AG08395 (cell line): Measurements from ENCODE around the gene BBS9.

ENCODE experiments used
- DNase-seq: peaks from one replicate; pipeline ENCODE4 v3.0.0; 2012; ENCODE audit warnings: mixed read lengths, low spot score

BBS9 gene

DNA sequence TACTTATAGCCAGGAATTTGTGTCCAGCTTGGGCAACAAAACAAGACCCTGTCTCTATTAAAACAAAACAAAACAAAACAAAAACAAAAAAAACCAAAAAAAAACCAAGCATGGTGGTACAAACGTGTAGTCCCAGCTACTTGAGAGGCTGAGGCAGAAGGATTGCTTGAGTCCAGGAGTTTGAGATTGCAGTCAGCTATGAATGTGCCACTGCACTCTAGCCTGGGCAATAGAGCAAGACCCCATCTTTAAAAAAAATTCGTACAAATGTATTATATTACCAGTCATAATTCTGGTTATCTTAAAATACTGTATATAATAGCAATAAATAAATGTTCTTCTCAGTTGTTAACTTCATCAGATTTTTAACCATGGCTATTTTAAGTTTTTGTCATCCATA is 2.3 kb upstream of the BBS9 start:
- DNase-seq: no peak

DNA sequence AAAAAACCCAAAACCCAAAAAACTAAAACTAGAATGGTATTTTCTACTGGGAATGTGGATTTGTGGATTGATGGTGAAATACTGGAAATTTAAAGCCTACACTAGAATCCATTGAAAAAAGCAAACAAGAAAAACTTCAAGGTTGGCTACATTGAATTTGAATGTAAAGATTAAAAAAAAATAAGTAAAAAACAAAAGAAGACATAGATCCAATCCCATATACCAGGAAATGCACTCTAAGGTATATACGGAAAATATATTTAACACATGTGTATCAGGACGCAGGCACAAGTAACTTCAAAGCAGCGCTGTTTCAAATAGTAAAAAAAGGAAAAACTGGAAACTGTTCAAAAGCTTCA is 754 bp upstream of the BBS9 start:
- no peak for DNase-seq

DNA sequence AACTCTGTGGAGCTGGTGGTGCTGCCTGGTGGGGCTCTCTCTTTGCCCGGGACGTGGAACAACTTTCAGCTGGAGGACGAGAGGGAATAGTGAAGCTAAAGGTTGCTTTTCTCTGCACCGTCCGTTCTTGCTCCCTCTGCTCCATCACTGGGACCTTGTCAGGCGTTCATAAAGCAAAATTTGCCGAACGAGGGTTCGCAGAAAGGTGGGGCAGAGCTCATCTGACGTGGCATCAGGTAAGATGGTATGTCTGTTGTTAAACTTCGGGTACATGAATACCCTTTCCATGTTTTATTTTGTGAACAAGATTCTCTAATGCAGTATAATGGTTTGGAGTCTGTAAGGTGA is 416 bp downstream of the BBS9 start:
- DNase-seq: no peak

DNA sequence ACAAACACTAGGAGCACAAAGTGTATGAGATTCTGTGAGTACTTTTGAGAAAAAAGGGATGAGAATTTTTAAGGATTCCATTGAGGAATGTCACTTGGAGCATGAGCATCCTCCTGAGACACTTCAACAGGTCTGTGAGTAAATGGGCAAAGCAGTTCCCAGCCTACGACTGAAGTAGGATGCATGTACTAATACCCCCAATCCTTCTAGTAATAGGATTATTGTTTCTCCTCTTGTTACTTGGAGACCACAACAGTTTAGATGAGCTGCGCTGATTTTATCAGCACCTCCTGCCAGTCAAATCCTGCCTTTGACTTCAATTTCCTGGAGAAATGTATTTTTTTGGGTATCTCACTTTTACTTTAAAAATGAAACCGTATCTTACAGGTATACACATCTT is 820 bp downstream of the BBS9 start:
- peak; percentile 31 for DNase-seq

DNA sequence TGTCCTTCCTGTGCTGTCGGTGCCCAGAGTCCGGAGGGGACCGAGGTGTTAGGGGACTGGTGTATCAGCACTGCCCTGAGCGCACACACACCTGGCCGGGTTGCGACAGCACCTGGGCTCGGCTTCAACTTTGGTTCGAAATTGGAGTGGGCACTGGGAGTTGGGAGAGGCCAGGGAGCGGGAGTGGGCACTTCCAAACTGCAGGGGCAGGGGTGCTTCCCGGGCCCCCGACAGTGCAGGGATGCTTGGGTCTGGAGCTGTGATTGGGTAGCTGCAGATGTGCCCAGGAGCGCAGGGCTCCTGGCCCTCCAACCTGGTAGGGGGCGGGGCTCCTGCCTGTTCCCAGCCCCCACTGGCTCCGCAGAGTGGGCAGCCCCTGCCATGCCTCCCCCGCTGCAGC is 7.7 kb downstream of the BBS9 start:
- DNase-seq: no peak

DNA sequence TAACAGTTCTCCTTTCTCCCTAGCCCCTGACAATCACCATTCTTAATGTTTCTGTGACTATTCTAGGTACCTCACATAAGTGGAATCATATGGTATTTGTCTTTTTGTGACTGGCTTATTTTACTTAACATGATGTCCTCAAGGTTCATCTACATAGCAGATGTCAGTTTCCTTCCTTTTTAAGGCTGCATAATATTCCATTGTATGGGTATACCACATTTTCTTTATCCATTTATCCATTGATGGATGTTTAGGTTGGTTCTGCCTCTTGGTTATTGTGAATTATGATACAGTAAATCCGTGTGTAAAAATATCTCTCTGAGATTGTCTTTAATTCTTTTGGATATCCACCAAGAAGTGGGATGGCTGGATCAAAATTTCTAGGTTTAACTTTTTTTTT is 13.2 kb downstream of the BBS9 start:
- no peak for DNase-seq

DNA sequence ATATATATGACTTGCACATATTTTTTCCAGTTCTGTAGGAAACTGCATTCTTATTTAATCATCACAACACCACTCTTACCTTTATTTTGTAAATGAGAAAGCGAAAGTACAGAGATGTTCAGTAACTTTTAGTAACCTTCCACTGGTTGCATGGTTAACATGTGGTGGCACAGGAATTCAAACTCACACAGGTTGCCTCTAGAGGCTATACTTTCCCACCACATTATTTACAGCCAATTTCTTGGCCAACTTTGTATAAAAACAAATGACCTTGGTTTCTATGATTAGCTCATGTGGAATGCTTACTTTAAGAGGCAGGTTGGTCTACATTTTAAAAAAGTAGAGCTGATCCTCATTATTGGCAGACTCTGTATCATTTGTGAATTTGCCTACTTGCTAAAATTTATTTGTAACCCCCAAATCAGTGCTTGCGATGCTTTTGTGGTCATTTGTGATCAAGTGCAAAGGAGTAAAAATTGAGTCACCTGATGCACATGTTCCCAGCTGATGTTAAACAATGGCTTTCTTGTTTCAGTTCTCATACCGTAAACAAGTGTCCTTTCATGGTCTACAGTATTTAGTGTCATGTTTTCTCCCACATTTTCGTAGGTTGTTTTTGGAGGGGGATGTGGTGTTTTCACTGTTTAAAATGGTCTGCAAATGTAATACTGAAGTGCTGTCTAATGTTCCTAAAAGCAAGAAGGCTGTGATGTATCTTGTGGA is 14.8 kb downstream of the BBS9 start:
- no peak for DNase-seq

DNA sequence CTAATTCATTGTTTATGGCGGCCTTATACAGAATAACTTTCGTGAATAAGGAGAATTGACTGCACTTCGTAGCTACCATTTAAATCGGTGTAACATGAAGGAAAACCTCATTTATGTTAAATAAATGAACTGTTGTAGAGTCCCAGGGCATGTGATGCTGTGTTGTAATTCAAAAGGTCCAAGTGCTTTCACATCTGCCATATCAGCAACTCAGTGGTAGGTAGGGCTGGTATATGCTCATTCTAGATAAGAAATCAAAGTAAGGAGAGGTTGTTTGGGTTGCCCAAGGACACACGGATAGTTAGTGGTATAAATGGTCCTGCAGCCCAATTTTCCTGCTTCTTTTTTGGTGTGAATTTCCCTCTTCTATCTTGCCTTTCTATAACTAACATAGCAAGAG is 15.8 kb downstream of the BBS9 start:
- DNase-seq: no peak

DNA sequence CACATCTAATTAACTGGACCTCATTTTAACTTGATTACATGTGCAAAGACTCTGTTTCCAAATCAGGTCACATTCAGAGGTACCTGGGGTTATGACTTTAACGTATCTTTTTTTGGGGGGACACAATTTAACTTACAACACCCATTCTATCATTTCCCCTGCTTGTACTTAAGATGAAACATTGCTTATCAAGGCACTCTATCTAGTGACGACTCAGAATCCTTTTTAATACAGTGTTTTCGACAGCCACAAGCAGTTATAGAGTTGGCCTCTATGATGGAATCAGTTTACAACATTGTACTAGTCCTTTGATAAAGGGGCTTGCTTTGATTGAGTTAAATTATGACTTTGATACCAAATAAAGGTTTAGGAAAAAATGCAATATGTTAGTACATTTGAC is 22.7 kb downstream of the BBS9 start:
- DNase-seq: no peak

DNA sequence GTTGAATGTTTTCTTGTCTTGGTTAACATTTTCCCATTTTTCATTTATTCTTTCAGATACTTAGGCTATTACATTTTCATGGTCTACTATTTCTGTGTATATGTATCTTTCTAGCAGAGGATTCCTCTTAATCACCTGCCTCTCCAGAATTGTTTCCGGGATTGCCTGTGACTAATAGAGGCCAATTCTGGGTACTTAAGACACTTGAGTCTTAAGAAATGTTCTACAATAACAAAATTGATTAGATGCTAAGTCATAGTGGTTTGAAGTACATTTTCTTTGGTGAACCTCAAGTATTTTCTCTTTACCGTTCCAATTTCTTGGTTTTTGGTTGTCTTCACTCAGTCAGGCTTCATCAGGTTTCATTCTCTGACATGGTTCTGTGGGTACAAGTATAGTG is 26.4 kb downstream of the BBS9 start:
- no peak for DNase-seq

DNA sequence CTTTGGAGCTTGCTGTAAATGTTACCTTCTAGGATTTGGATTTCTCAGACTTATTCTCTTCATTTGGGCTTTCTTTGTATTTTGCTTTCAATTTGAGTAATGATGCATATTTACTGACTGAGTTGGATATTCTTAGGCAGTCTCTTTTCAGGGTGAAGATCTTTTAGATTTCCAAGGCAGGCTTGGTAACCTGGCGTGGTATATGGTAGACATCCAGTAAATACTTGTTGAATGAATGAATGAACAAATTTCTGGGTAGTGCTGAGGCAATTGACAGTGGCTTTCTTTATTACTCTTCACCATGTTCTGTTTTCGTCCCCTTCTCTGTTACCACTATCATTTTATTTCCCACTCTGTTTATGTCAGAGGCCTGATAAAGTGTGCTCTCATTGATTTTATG is 27.1 kb downstream of the BBS9 start:
- no peak for DNase-seq

DNA sequence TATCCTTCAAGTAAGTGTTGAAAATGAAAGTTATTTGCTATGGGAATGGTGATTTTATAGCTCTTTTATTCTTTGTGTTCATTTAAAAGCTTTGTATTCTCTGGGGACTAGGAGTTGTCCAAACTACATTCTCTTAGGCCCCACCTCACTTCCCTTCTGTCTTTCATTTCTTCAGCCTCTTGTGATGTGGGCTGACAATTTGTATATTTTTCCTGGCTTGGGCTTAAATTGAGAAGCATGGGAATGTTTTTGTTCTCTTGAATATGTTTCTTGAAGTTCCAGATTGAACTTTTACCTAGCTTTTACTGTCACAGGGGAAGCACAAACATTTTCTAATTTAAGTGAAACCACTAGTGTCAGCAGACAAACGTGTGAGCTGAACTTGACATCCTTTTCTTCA is 27.9 kb downstream of the BBS9 start:
- DNase-seq: no peak

DNA sequence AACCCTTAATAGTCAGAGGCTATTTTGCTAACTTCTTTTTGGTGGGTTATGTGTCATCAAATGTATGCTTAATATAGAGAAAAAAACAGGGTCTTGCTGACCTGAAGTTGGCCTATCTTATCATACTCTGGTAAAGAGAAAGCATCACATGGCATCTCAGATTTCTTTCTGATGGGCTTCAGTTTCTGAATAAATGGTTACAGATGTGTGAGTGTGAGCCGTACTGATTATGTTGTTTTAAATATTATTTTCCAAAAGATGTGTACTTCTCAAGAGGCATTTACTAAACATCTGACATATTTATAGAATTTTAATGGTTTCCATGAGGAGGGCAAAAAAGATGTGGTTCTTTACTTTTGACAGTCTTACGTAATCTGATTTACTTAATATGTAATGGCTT is 28.4 kb downstream of the BBS9 start:
- DNase-seq: no peak

DNA sequence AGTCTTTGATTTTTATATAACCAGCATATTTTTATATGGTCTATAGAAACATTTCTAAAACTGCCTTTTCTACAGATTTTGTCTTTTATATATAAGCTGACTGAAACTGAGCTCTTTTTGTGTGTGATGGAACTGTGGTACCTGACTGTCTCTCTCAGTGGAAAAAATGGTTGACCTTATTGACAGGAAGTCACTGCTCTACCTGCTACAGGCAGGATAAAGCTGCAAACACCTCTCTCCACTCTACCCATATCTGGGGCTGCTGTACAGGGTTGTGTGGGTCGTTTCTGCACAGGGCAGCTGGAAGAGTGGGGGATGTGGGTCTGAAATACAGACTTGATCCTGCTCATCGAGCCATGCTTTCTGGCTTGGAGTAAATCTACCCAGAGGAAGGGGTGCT is 48.5 kb downstream of the BBS9 start:
- DNase-seq: no peak

DNA sequence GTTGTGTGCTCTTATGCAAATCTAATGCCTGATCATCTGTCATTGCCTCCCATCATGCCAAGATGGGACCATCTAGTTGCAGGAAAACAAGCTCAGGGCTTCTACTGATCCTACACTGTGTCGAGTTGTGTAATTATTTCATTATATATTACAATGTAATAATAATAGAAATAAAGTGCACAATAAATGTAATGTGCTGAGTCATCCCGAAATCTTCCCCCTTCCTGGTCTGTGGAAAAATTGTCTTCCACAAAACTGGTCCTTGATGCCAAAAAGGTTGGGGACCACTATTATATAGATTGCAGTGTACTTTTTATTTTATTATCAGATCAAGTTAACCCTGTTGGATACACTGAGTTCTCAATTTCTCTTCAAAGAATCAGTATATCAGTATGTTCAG is 50.2 kb downstream of the BBS9 start:
- DNase-seq: no peak

DNA sequence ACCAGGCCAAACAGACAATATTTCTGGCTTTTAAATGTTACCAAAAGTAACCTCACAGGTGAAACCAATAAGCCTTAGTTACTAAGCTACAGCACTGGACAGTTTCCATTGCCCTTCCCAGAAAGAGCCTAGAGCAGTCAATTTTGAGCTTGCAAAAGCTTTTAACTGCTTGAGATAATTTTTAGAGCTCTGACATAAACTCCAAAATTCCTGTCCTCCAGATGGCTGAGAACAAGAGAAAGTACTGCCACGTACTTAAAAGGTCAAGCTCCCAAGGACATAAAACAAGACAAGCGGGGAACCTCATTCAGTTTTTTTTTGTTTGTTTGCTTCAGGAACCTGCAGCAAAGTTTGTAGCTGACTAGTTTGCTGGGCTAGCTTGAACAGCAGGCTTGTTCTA is 54.1 kb downstream of the BBS9 start:
- DNase-seq: no peak

DNA sequence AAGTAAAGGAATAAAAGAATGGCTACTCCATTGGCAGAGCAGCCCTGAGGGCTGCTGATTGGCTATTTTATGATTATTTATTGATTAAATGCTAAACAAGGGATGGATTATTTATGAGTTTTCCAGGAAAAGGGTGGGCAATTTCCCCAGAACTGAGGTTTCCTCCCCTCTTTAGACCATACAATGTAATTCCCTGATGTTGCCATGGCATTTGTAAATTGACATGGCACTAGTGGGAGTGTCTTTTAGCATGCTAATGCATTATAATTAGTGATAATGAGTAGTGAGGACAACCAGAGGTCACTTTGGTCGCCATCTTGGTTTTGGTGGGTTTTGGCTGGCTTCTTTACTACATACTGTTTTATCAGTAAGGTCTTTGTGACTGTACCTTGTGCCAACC is 55.5 kb downstream of the BBS9 start:
- no peak for DNase-seq

DNA sequence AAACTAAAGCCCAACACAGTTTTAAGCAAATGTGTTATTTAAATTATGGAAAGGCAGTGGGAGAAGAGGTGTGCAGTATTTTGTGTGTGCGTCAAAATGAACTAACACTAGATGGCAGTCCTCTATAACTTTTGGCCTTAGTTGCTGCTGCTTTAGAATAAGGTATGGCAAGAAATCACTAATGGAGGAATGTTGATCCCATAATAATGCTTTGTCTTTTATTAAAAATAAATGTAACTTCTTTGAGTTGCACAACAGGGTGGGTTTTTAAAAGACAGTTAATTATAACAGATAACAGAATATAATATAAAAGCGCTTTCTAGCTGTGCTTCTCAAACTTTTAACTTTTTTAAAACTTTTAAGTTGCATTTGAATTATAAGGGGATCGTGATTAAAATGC is 56.4 kb downstream of the BBS9 start:
- peak; percentile 44 for DNase-seq

DNA sequence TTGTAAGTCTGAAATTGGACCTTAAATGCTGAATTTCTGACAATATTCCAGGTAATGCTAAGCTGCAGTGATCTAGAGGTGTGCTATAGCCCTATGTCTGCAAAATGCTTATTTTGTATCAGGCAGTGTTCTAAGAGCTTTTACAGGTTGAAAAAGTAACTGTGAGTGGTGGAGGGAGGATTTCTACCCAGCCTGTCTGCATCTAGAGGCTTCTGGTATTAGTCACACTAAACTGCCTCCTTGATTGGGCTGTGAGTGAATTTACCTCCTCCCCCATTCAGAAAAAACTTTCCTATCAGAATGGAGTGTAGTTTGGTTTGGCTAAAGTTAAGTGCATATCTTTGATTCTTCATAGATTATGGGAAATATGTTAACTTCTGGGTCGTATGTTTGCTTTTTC is 56.8 kb downstream of the BBS9 start:
- DNase-seq: peak; percentile 38

DNA sequence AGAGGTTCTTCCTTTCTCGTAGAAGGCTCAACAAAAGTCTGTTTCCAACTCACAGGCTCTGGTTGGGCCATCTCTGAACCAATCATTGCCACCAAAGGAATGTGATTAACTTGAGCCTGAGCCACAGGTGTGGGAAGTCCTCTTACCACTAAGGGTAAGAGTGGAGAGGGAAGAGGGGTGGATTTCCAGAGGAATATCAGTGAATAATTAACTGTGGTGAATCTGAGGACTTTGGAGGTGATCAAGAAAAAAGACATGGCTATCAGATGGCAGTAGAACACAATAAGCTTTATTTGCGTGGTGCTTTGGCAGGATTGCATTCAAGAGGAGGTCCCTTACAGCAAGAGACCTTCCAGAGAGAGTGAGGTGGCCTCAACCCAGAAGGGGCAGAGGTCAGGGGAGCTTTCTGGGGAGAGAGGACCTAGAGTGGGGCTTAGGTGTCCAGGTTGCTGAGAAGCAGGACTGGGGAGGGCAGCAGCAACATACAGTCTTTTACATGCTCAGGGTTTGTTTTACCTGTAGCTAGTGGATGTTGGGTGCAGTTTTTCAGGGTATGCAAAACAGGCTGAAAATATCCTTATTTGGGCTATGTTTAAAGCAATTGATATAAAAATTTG is 61.4 kb downstream of the BBS9 start:
- no peak for DNase-seq

DNA sequence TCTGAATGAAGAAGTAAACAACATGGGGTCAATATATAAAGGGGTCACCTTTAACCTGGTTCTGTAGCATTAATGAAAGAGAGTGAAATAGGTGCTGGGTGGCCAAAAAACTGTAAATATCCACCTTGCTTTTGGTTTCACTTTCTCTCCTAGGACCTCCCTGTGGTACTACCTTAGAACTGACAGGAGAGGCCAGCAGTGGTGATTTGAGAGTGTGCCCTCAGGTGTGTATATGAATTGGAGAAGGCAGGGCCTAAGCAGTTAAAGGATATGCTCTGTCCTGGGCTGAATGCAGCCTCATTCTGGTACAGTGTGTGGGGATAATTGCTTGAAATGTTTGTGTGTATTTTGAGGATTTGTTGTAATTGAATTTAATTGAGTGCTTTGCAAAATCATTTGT is 62.0 kb downstream of the BBS9 start:
- no peak for DNase-seq

DNA sequence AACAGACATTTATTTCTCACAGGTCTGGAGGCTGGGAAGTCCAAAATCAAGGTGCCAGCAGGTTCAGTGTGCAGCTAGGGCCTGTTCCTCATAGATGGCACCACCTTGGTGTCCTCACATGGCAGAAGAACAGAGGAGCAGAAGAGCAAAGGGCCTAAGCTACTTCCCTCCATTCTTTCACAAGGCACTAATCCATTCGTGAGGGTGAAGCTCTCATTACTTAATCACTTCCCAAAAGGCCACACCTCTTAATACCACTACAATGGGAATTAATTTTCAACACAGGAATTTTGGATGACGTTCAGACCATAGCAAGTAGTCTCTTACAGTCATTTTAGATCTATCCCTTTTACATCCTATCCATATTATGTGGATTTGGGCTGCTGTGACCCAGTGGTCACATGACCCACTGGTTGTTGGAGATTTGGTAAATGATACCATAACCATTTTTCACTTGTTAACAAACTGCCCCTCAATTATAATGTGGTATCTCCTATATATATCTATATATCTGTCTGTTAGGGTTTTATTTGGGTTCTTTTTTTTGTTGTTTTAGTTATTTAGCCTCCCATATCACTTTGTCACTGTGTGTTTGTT is 63.4 kb downstream of the BBS9 start:
- DNase-seq: no peak

DNA sequence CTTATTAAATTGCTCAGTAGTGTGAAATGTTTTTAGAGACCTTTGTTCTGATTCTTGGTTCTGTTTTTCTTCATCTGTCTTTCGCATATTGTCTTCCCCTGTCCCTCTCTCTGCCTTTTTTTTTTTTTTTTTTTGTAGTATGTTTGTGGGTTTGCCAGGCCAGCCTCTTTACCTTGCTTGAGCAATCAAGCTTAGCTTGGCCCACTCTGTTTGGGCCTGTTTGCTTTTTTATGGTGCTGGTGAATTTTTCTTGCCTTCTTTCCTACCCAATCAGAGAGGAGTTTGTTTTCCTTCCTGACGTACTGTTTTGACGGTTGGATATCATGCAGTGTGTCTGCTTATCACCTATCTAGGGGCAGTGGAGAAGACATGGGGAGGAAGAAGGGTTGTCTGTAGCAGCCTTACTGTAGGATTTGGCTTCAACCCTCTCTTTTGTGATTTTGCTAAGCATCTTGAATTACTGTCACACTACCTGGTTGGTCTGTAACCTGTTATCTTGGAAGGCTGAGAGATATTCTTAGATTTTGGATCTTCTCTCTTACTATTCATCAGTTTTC is 64.0 kb downstream of the BBS9 start:
- no peak for DNase-seq

DNA sequence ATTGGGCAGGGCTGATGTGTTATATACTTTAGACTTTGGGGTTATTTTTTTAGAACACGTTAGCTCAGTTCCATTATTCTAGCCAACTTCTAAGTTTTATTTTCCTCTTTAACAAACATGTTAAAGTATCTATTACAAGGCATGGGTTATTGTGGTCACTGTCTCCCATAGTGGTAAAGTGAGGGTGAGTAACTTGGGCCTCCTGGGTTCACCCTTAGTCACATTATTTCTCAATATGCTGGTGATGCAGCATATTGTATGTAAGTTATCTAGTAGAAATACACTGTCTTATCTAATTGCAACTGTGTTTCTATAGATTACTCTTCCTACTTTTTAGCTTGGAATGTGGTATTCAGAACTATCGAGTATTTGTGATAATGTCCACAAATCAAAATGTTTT is 65.9 kb downstream of the BBS9 start:
- peak; percentile 71 for DNase-seq
